Measurements from ENCODE around the gene DIP2C.

GRCh38 chr10:336247-336646 is 353.2 kb downstream of the DIP2C start:
- TF ChIP-seq CTCF (conservative IDR thresholded peaks at IDR 0.05) (no peak), ZFX (IDR thresholded peaks at IDR 0.05) (no peak)
